A549 (cell line): ENCODE results near the gene NPTXR. TPM values are rescaled to one million over a fixed set of nuclear protein-coding genes. Genes with fewer than 3 reads are reported as not detected.

ENCODE experiments used
- ATAC-seq, 2 experiments: fragments of 200-7000 bp in 1 of 2; fragments of >200 bp in 1 of 2; cut with Nextera tagmentation in 1 of 2; cut with Tn5 transposase in 1 of 2; 3 replicates each; pipeline versions ENCODE4 v1.8.0 to v1.9.1; 2018 to 2020; ENCODE audit warnings: mild to moderate bottlenecking in 1 of 2, moderate library complexity in 1 of 2
- CTCF ChIA-PET: fragments of 300-600 bp; sonication (Branson Sonifier 250); formaldehyde crosslinking; extraction: SDS; loops from one replicate; lab custom pipeline; 2021; ENCODE audit warnings: antibody characterized with exemption, inconsistent platforms; lab: Yijun Ruan, JAX
- POLR2A ChIA-PET: fragments of 350-600 bp; formaldehyde crosslinking; extraction: SDS; loops from one replicate; lab custom pipeline; 2021; ENCODE audit warnings: antibody characterized with exemption, inconsistent platforms; lab: Yijun Ruan, JAX
- DNase-seq, 2 experiments: peaks; one replicate each; pipeline versions ENCODE4 v3.0.0 to v3.0.0-alpha.2; 2011 to 2016; ENCODE audit warnings: low read depth in 1 of 2, low spot score in 1 of 2
- FAIRE-seq: peaks from 2 replicates; lab custom pipeline; 2011; peaks lifted over from hg19 to GRCh38; lab: Jason Lieb, UNC
- H3K27ac ChIP-seq, 2 experiments: fragments of >200 bp; sonication (Bioruptor Twin); formaldehyde crosslinking; 3 replicates each; pipeline ENCODE4 v1.5.1; 2016 to 2017
- H3K4me1 ChIP-seq: fragments of >200 bp; sonication (Bioruptor Twin); formaldehyde crosslinking; 3 replicates; pipeline ENCODE4 v1.6.1; 2016
- H3K4me2 ChIP-seq: fragments of >200 bp; sonication (Bioruptor Twin); formaldehyde crosslinking; 3 replicates; pipeline ENCODE4 v1.6.1; 2016
- H3K4me3 ChIP-seq: fragments of >200 bp; sonication (Bioruptor Twin); formaldehyde crosslinking; 3 replicates; pipeline ENCODE4 v1.5.1; 2016
- H3K9me3 ChIP-seq: fragments of >200 bp; sonication (Bioruptor Twin); formaldehyde crosslinking; 3 replicates; pipeline ENCODE4 v1.6.1; 2016
- BCL3 ChIP-seq: fragments of >200 bp; sonication (Bioruptor Twin); formaldehyde crosslinking; IDR thresholded peaks from 3 replicates; pipeline ENCODE4 v1.6.1; 2016
- BHLHE40 ChIP-seq: IDR thresholded peaks from 2 replicates; pipeline ENCODE4 v1.6.1; 2012; ENCODE audit warnings: low read depth, low read length, inconsistent platforms
- CBX8 ChIP-seq: fragments of 200-600 bp; sonication (generic); IDR thresholded peaks from 2 replicates; pipeline ENCODE4 v1.6.1; 2016
- CEBPB ChIP-seq, 2 experiments: fragments of >200 bp in 1 of 2; sonication (Bioruptor Twin) in 1 of 2; formaldehyde crosslinking in 1 of 2; IDR thresholded peaks; 2 replicates each; pipeline ENCODE4 v1.6.1; 2012 to 2016
- CHD4 ChIP-seq: fragments of 200-600 bp; sonication (generic); IDR thresholded peaks from 2 replicates; pipeline ENCODE4 v1.6.1; 2016; ENCODE audit warnings: antibody characterized with exemption, mild to moderate bottlenecking, borderline replicate concordance
- EP300 ChIP-seq, 2 experiments: fragments of >200 bp; sonication (Bioruptor Twin); formaldehyde crosslinking; IDR thresholded peaks; 2 replicates in 1 of 2; 3 replicates in 1 of 2; pipeline ENCODE4 v1.6.1; 2016 to 2017
- ESRRA ChIP-seq: fragments of 150-350 bp; IDR thresholded peaks from 2 replicates; pipeline ENCODE4 v1.6.1; 2014; ENCODE audit warnings: mild to moderate bottlenecking, low read length, borderline replicate concordance
- FOSL2 ChIP-seq, 2 experiments: fragments of 450-650 bp in 1 of 2; fragments of >200 bp in 1 of 2; sonication (Bioruptor Twin) in 1 of 2; formaldehyde crosslinking; IDR thresholded peaks; 2 replicates each; pipeline versions ENCODE4 v1.5.0 to v1.6.1; 2016 to 2020; ENCODE audit warnings: mild to moderate bottlenecking in 1 of 2, moderate library complexity in 1 of 2
- HDAC2 ChIP-seq: fragments of 200-600 bp; sonication (generic); IDR thresholded peaks from 2 replicates; pipeline ENCODE4 v1.6.1; 2016
- HES2 ChIP-seq: fragments of >200 bp; sonication (Bioruptor Twin); formaldehyde crosslinking; IDR thresholded peaks from 2 replicates; pipeline ENCODE4 v1.6.1; 2016
- HOXB5 ChIP-seq: fragments of 250-450 bp; sonication (Bioruptor Pico); IDR thresholded peaks from 2 replicates; pipeline ENCODE4 v1.5.0; 2020; ENCODE audit warnings: mild to moderate bottlenecking, moderate library complexity
- JUN ChIP-seq, 2 experiments: fragments of >200 bp; sonication (Bioruptor Twin); formaldehyde crosslinking; IDR thresholded peaks; 2 replicates in 1 of 2; 3 replicates in 1 of 2; pipeline ENCODE4 v1.6.1; 2016 to 2017
- JUNB ChIP-seq: fragments of >200 bp; sonication (Bioruptor Twin); formaldehyde crosslinking; IDR thresholded peaks from 2 replicates; pipeline ENCODE4 v1.6.1; 2016
- KDM1A ChIP-seq: fragments of 200-600 bp; sonication (generic); IDR thresholded peaks from 2 replicates; pipeline ENCODE4 v1.6.1; 2016; ENCODE audit warnings: low read depth, mild to moderate bottlenecking
- MAZ ChIP-seq: fragments of 150-350 bp; IDR thresholded peaks from 2 replicates; pipeline ENCODE4 v1.6.1; 2014; ENCODE audit warnings: antibody characterized with exemption, low read depth, low read length, borderline replicate concordance
- PHF8 ChIP-seq: fragments of 200-600 bp; sonication (generic); IDR thresholded peaks from 2 replicates; pipeline ENCODE4 v1.6.1; 2016; ENCODE audit warnings: low read depth, mild to moderate bottlenecking, antibody characterized with exemption, moderate library complexity, borderline replicate concordance
- RCOR1 ChIP-seq: fragments of 150-350 bp; IDR thresholded peaks from 2 replicates; pipeline ENCODE4 v1.6.1; 2014; ENCODE audit warnings: antibody characterized with exemption, low read length, low read depth
- REST ChIP-seq: fragments of 200-600 bp; sonication (generic); IDR thresholded peaks from 2 replicates; pipeline ENCODE4 v1.6.1; 2016; ENCODE audit warnings: antibody characterized with exemption, mild to moderate bottlenecking, moderate library complexity
- SREBF2 ChIP-seq: fragments of 450-650 bp; IDR thresholded peaks from 2 replicates; pipeline ENCODE4 v1.6.1; 2014; ENCODE audit warnings: mild to moderate bottlenecking, moderate library complexity
- TFCP2L1 ChIP-seq: fragments of 250-450 bp; sonication (Bioruptor Pico); IDR thresholded peaks from 2 replicates; pipeline ENCODE4 v1.5.0; 2021; ENCODE audit warnings: mild to moderate bottlenecking
- USF2 ChIP-seq: fragments of 450-650 bp; IDR thresholded peaks from 2 replicates; pipeline ENCODE4 v1.6.1; 2014; ENCODE audit warnings: antibody characterized with exemption
- WGBS: methylation state at CpG from one replicate; pipeline ENCODE4 v1.1.6; 2017; ENCODE audit errors: missing lambda C conversion rate; 5-methylcytosine and 5-hydroxymethylcytosine counted together
- polyA plus RNA-seq, 4 experiments: library from polyadenylated mRNA; depleted of rRNA in 3 of 4; stranded (reverse); fragments of >200 nt; fragmentation: RNase III in 1 of 4; extraction: RNeasy Plus Mini Kit Qiagen cat#74134 plus additional on column Dnase treatment in 1 of 4; gene quantifications; 2 replicates in 3 of 4; 3 replicates in 1 of 4; pipeline ENCODE4 v1.2.3, GENCODE V29; 2011 to 2017

NPTXR gene
- polyA plus RNA-seq, 2 of the 4 experiments (the other 2 are of a cell fraction), result 3.3 to 15.3 TPM

GRCh38 chr22:38850941-38851849 is 7.4 kb upstream of the NPTXR start:
- peak overlapping the region; percentile 63 for H3K4me2 ChIP-seq
- H3K4me1 ChIP-seq, result peaks cover 18% of the 10 kb centered on the region
- DNase-seq, result peak; percentile 36 to 59
- no peaks in the 10 kb centered on the region for H3K9me3 ChIP-seq
- no peak for TF ChIP-seq TFCP2L1 (CRISPR knock-in tag)
- peak in 1 of 2 experiments; percentile 42; a peak in 1 of 4 replicates for TF ChIP-seq CEBPB (IDR thresholded peaks at IDR 0.05)
- TF ChIP-seq PHF8, result no peak
- no peak for TF ChIP-seq KDM1A
- no peak for TF ChIP-seq HDAC2
- no peak for TF ChIP-seq CBX8
- TF ChIP-seq JUN (IDR thresholded peaks at IDR 0.05), result peak in 1 of 2 experiments; percentile 35; a peak in 1 of 5 replicates
- no peak for TF ChIP-seq BHLHE40
- TF ChIP-seq SREBF2, result no peak
- peak; percentile 67 for TF ChIP-seq JUNB
- TF ChIP-seq ESRRA, result no peak
- no peak for TF ChIP-seq MAZ
- no peak for TF ChIP-seq REST
- no peak for TF ChIP-seq CHD4
- TF ChIP-seq USF2, result no peak
- TF ChIP-seq BCL3, result no peak
- TF ChIP-seq HES2, result no peak
- TF ChIP-seq EP300 (IDR thresholded peaks at IDR 0.05), result no peak
- no peak for TF ChIP-seq RCOR1
- no peak for TF ChIP-seq HOXB5 (CRISPR knock-in tag)
- peak; percentile 77 for TF ChIP-seq FOSL2 (IDR thresholded peaks at IDR 0.05)
- peak; percentile 42; the same call in 1 of the 2 replicates for TF ChIP-seq FOSL2 (CRISPR knock-in tag; IDR thresholded peaks at IDR 0.05)
- CTCF ChIA-PET, result interaction anchor here (1.0 to 5.7 kb wide), 8 partner anchors 10 to 221 kb away, joined by 3 to 38 read pairs (median 4); no protein-coding TSS in a partner anchor
- no peak overlapping the region for H3K4me3 ChIP-seq
- WGBS, result 31% methylated on average over 14 of the region's 15 CpGs
- POLR2A ChIA-PET, result interaction anchor here (0.6 to 1.4 kb wide), 4 partner anchors 8 to 11 kb away, joined by 3 to 9 read pairs (median 5); no protein-coding TSS in a partner anchor
- H3K27ac ChIP-seq, result peak overlapping the region; percentile 56 to 82; a peak in 5 of 6 replicates
- ATAC-seq, result peak; percentile 79 to 87
- FAIRE-seq, result no peak
